Chondrocyte (in vitro differentiated cells): ENCODE measurements around the gene SLC2A4RG. TPM values are rescaled to one million over a fixed set of nuclear protein-coding genes. Genes with fewer than 3 reads are reported as not detected.

Experiments used
- DNase-seq: peaks from one replicate; pipeline ENCODE4 v3.0.0; 2021; ENCODE audit warnings: mixed read lengths, low spot score
- H3K27ac Mint-ChIP-seq: one replicate; pipeline ENCODE4 v1.8.0; 2021; ENCODE audit warnings: mild to moderate bottlenecking, moderate library complexity, mixed read lengths; ENCODE audit not compliant: unreplicated experiment
- H3K27me3 Mint-ChIP-seq: 2 replicates; pipeline ENCODE4 v1.8.0; 2021; ENCODE audit warnings: low read depth, mixed read lengths
- H3K36me3 Mint-ChIP-seq: 2 replicates; pipeline ENCODE4 v1.8.0; 2021; ENCODE audit warnings: low read depth, mixed read lengths
- H3K4me1 Mint-ChIP-seq: 2 replicates; pipeline ENCODE4 v1.8.0; 2021; ENCODE audit warnings: low read depth, mild to moderate bottlenecking, mixed read lengths
- H3K4me3 Mint-ChIP-seq: one replicate; pipeline ENCODE4 v1.8.0; 2021; ENCODE audit warnings: mild to moderate bottlenecking, moderate library complexity, mixed read lengths; ENCODE audit not compliant: unreplicated experiment
- H3K9me3 Mint-ChIP-seq: 2 replicates; pipeline ENCODE4 v1.8.0; 2021; ENCODE audit warnings: low read depth, mixed read lengths
- total RNA-seq: library from RNA; stranded (reverse); gene quantifications from 3 replicates; pipeline ENCODE4 v1.2.1, GENCODE V29; 2021
- TF ChIP-seq, protein P1 (sequence below): fragments of 200-600 bp; sonication (generic); IDR thresholded peaks from 2 replicates; pipeline ENCODE4 v1.5.0; 2021; ENCODE audit warnings: antibody characterized with exemption, mild to moderate bottlenecking, moderate library complexity

Gene SLC2A4RG
- total RNA-seq, 1 donor from 2014 or later: 101 TPM

DNA sequence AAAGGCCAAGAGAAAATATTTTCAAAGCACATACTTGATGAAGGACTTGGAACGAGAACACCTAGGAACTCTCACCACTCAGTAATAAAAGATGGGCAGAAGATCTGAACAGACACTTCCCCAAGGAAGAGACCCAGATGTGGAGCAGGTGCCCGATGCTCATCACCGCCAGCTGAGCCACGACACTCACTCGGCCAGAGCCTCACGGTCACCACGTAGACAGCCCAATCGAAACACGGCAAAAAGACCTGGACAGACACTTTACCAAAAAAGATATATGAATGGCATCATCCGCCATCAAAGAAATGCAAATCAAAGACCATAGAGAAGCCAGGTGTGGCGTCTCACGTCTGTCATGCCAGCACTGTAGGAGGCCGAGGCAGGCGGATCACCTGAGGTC is 41.6 kb downstream of the SLC2A4RG start:
- Mint-ChIP-seq H3K9me3 (no peaks in the 10 kb centered on the region), H3K27ac (no peak overlapping the region), H3K27me3 (no peaks in the 10 kb centered on the region), H3K4me1 (no peaks in the 10 kb centered on the region), H3K4me3 (no peak overlapping the region), H3K36me3 (no peaks in the 10 kb centered on the region)
- DNase-seq: no peak
- TF ChIP-seq, protein P1, sequence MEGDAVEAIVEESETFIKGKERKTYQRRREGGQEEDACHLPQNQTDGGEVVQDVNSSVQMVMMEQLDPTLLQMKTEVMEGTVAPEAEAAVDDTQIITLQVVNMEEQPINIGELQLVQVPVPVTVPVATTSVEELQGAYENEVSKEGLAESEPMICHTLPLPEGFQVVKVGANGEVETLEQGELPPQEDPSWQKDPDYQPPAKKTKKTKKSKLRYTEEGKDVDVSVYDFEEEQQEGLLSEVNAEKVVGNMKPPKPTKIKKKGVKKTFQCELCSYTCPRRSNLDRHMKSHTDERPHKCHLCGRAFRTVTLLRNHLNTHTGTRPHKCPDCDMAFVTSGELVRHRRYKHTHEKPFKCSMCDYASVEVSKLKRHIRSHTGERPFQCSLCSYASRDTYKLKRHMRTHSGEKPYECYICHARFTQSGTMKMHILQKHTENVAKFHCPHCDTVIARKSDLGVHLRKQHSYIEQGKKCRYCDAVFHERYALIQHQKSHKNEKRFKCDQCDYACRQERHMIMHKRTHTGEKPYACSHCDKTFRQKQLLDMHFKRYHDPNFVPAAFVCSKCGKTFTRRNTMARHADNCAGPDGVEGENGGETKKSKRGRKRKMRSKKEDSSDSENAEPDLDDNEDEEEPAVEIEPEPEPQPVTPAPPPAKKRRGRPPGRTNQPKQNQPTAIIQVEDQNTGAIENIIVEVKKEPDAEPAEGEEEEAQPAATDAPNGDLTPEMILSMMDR: no peak

DNA sequence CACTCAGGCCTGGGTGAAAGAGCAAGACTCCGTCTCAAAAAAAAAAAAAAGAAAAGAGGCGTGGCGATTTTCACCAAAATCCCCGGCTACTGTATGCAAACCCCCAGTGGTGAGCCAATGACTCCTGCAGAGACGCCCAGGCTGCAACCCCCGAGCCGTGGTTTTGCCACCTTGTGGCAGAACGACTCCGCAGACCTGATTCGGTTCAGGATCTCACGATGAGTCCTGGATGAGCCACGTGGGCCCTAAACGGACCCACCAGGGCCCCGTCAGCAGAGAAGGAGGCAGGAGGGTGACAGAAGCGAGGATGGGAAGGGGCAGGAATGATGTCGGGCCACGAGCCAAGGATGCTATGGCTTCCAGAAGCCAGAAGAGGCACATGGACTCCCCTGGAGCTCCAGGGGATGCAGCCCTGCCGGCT is 42.5 kb downstream of the SLC2A4RG start:
- Mint-ChIP-seq H3K27ac (no peak overlapping the region), H3K4me3 (no peak overlapping the region), H3K9me3 (no peaks in the 10 kb centered on the region), H3K27me3 (no peaks in the 10 kb centered on the region), H3K36me3 (no peaks in the 10 kb centered on the region), H3K4me1 (no peaks in the 10 kb centered on the region)
- TF ChIP-seq, protein P1: no peak
- DNase-seq: no peak

DNA sequence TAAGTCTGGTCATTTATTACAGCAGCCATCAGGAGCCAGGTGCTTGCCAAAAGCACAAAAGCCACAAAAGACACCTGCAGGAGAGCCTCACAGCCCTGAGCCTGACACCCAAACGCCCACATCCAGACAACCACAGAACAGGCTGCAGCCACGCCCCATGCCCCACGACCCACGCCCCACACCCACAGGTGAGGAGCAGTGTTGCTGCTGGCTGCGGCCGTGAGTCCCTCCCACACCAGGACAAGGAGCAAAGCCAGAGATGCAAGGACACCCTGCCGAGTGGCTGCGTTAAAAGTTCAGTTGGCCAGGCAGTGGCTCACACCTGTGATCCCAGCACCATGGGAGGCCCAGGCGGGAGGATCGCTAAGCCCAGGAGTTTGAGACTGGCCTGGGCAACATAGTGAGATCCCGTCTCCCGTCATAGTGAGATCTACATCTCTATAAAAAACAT is 43.0 kb downstream of the SLC2A4RG start:
- H3K27me3 Mint-ChIP-seq: no peaks in the 10 kb centered on the region
- H3K4me1 Mint-ChIP-seq: no peaks in the 10 kb centered on the region
- H3K4me3 Mint-ChIP-seq: no peak overlapping the region
- no peak overlapping the region for H3K27ac Mint-ChIP-seq
- H3K36me3 Mint-ChIP-seq: no peaks in the 10 kb centered on the region
- no peak for DNase-seq
- no peaks in the 10 kb centered on the region for H3K9me3 Mint-ChIP-seq
- TF ChIP-seq, protein P1: no peak

DNA sequence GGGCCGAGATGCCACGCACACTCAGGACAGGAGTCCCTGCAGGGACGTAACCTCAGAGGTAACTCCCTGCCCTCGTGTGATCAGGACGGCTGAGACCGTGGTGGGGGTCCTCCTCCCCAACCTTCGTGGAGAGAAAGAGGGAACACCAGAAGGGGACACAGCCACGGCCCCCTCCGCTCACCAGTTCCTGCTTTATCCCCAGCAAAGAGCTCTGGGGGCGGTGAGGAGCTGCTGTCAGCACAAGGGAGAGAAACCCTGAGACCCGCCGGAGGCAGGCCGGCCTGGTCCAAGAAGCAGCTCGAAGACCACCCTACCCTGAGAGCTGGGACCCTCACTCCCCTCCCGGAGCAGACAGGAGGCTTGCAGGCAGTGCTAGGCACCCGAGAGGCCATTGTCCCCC is 44.4 kb downstream of the SLC2A4RG start:
- peaks cover 2% of the 10 kb centered on the region for H3K36me3 Mint-ChIP-seq
- TF ChIP-seq, protein P1: no peak
- DNase-seq: no peak

DNA sequence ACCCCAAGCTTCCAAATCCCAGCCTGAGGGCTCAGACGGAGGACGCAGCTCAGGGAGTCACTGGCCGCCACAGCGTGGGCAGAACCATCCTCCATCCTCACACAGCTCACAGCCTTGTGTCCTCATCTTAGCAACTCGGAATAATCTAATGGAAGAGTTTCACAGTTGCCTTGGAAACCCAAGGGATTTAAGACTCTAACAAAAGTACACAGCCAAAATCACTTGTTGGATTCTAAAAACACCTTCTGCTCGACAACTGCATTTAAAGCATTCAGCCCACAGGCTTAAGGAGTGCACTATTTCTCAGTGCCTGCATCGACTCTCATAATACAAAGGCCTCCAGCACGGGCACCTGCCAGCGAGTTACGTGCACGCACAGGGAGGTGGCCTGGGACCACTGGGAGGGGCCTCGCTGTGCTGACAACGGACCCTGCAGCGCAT is 46.1 kb downstream of the SLC2A4RG start:
- H3K4me1 Mint-ChIP-seq: no peaks in the 10 kb centered on the region
- no peaks in the 10 kb centered on the region for H3K27me3 Mint-ChIP-seq
- H3K4me3 Mint-ChIP-seq: no peak overlapping the region
- H3K9me3 Mint-ChIP-seq: no peaks in the 10 kb centered on the region
- TF ChIP-seq, protein P1: no peak
- H3K36me3 Mint-ChIP-seq: peaks cover 2% of the 10 kb centered on the region
- no peak overlapping the region for H3K27ac Mint-ChIP-seq
- DNase-seq: no peak

More for the DNA sequence above, 44.4 kb downstream of the SLC2A4RG start:
- Mint-ChIP-seq H3K9me3 (no peaks in the 10 kb centered on the region), H3K27me3 (no peaks in the 10 kb centered on the region), H3K4me3 (no peak overlapping the region), H3K4me1 (no peaks in the 10 kb centered on the region), H3K27ac (no peak overlapping the region)
